Breast epithelium (tissue), 4 donors: ENCODE measurements around the gene IAH1. TPM values are rescaled to one million over a fixed set of nuclear protein-coding genes. Genes with fewer than 3 reads are reported as not detected.

Experiments used
- DNase-seq, 2 donors: peaks; one replicate each; pipeline ENCODE4 v3.0.0-alpha.2; 2019; ENCODE audit warnings: low spot score in 2 of 2
- H3K27ac ChIP-seq, 2 donors: fragments of 200-600 bp; sonication (generic) in 1 of 2; one replicate each; pipeline ENCODE4 v1.5.1; 2016 to 2019; ENCODE audit warnings: mild to moderate bottlenecking in 1 of 2
- H3K27me3 ChIP-seq, 2 donors: fragments of 200-600 bp; sonication (generic) in 1 of 2; one replicate each; pipeline versions ENCODE4 v1.5.1 to v1.6.0; 2017 to 2019; ENCODE audit warnings: control low read depth in 1 of 2, mild to moderate bottlenecking in 1 of 2
- H3K36me3 ChIP-seq: fragments of 200-600 bp; one replicate; pipeline ENCODE4 v1.5.1; 2019
- H3K4me1 ChIP-seq, 2 donors: fragments of 200-600 bp; sonication (generic); one replicate each; pipeline ENCODE4 v1.5.1; 2016 to 2019; ENCODE audit warnings: control low read depth in 1 of 2
- H3K4me3 ChIP-seq, 3 donors: fragments of 200-600 bp; sonication (generic); 1 replicate in 2 of 3; 2 replicates in 1 of 3; pipeline ENCODE4 v1.5.1; 2016 to 2019; ENCODE audit warnings: mild to moderate bottlenecking in 3 of 3, moderate library complexity in 2 of 3
- H3K9me3 ChIP-seq, 2 donors: fragments of 200-600 bp; sonication (generic) in 1 of 2; one replicate each; pipeline ENCODE4 v1.5.1; 2016 to 2019; ENCODE audit warnings: control low read depth in 1 of 2
- POLR2A ChIP-seq: fragments of 450-650 bp; IDR thresholded peaks from one replicate; pipeline ENCODE4 v1.6.1; 2016; ENCODE audit warnings: antibody characterized with exemption, mild to moderate bottlenecking, moderate library complexity
- POLR2AphosphoS5 ChIP-seq, 3 donors: sonication (generic); formaldehyde crosslinking; IDR thresholded peaks; one replicate each; pipeline ENCODE4 v1.6.1; 2017; ENCODE audit warnings: antibody characterized with exemption in 3 of 3
- intact Hi-C: fragments of 100-400 bp; cut with DNase I; formaldehyde crosslinking; loops from one replicate; pipeline ENCODE4 v1.15.1; 2023; ENCODE audit warnings: low total_unique reads
- total RNA-seq, 3 donors: library from RNA; depleted of rRNA; stranded (reverse); fragments of >200 nt; gene quantifications; one replicate each; pipeline ENCODE4 v1.1.0, GENCODE V29; 2016
- TF ChIP-seq, protein P1 (sequence below), 3 donors: fragments of 450-650 bp; IDR thresholded peaks; one replicate each; pipeline ENCODE4 v1.5.1; 2016 to 2017; ENCODE audit warnings: antibody characterized with exemption in 3 of 3, mild to moderate bottlenecking in 3 of 3, moderate library complexity in 3 of 3

The IAH1 gene
- 10 to 100 TPM; 39.5 to 84.7 (median 54.7) TPM for total RNA-seq

DNA sequence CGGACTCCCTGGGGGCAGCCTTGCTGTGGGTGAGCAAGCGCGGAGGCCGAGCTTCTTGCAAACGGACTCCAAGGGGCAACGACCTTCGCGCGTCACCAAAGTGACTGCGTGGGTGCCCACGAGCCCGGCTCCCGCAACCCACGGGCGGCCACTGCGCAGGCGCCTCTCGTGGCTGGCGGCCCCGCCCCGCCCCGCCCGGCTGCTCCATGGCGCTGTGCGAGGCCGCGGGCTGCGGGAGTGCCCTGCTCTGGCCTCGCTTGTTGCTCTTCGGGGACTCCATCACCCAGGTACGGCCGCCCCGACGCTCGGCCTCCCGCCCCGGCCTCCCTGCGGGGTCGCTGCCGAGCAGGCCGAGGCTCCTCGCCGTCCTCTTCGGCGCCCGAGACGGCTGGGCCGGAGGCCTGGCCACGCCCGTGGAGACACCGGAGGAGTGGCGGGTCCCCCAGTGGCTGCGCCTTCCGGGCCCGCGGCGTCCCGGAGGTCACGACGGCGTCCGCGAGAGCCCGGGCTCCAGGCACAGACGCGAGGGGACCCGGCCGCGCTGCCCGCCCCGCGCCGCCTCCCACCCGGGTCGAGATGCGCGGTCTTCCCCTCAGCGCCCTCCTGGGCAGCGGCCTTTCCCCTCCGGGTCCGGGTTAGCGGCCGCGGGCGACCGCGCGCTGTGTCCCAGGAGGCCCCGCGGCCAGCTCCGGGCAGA lies at the start of gene IAH1:
Gene IAH1 (plus strand): TSS at position 191 of the 697 bp plus-strand sequence. CDS start 16 bp downstream, at position 207.
- Histone ChIP-seq H3K4me1 (peaks cover 0 to 3% of the 10 kb centered on the region in 2 donors), H3K27ac (peak within 1 kb of the TSS; percentile 83 to 86), H3K4me3 (peak within 1 kb of the TSS; percentile 70 to 90 (median 82)), H3K36me3 (no peaks in the 10 kb centered on the region), H3K9me3 (no peaks in the 10 kb centered on the region), H3K27me3 (no peaks in the 10 kb centered on the region)
- TF ChIP-seq POLR2A (no peak), POLR2AphosphoS5 (IDR thresholded peaks at IDR 0.05) (peak in 1 of 3 donors; percentile 24)
- TF ChIP-seq, protein P1, sequence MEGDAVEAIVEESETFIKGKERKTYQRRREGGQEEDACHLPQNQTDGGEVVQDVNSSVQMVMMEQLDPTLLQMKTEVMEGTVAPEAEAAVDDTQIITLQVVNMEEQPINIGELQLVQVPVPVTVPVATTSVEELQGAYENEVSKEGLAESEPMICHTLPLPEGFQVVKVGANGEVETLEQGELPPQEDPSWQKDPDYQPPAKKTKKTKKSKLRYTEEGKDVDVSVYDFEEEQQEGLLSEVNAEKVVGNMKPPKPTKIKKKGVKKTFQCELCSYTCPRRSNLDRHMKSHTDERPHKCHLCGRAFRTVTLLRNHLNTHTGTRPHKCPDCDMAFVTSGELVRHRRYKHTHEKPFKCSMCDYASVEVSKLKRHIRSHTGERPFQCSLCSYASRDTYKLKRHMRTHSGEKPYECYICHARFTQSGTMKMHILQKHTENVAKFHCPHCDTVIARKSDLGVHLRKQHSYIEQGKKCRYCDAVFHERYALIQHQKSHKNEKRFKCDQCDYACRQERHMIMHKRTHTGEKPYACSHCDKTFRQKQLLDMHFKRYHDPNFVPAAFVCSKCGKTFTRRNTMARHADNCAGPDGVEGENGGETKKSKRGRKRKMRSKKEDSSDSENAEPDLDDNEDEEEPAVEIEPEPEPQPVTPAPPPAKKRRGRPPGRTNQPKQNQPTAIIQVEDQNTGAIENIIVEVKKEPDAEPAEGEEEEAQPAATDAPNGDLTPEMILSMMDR (IDR thresholded peaks at IDR 0.05): no peak
- intact Hi-C loops: no loop called here
- DNase-seq: peak in 1 of 2 donors; percentile 31

- peaks cover 0 to 11% of the 10 kb centered on the region in 2 donors for H3K4me1 ChIP-seq
- intact Hi-C loops: no loop called here
- no peak overlapping the region for H3K27ac ChIP-seq
- H3K27me3 ChIP-seq: no peaks in the 10 kb centered on the region
- no peaks in the 10 kb centered on the region for H3K36me3 ChIP-seq
- no peak for TF ChIP-seq POLR2A
- TF ChIP-seq, protein P1 (IDR thresholded peaks at IDR 0.05): no peak
- no peak for TF ChIP-seq POLR2AphosphoS5 (IDR thresholded peaks at IDR 0.05)
- no peak for DNase-seq
- no peak overlapping the region for H3K4me3 ChIP-seq
- H3K9me3 ChIP-seq: no peaks in the 10 kb centered on the region
These were observed 45.3 kb upstream of the IAH1 start for GRCh38 chr2:9428965-9429577.

- H3K36me3 ChIP-seq: no peaks in the 10 kb centered on the region
- H3K27me3 ChIP-seq: no peaks in the 10 kb centered on the region
- H3K4me3 ChIP-seq: no peak overlapping the region
- intact Hi-C loops: no loop called here
- no peaks in the 10 kb centered on the region for H3K9me3 ChIP-seq
- H3K27ac ChIP-seq: no peak overlapping the region
- TF ChIP-seq POLR2A: no peak
- TF ChIP-seq, protein P1 (IDR thresholded peaks at IDR 0.05): no peak
- TF ChIP-seq POLR2AphosphoS5 (IDR thresholded peaks at IDR 0.05): no peak
- no peak for DNase-seq
- H3K4me1 ChIP-seq: no peaks in the 10 kb centered on the region
These were observed 43.7 kb upstream of the IAH1 start for GRCh38 chr2:9430316-9431293.

DNA sequence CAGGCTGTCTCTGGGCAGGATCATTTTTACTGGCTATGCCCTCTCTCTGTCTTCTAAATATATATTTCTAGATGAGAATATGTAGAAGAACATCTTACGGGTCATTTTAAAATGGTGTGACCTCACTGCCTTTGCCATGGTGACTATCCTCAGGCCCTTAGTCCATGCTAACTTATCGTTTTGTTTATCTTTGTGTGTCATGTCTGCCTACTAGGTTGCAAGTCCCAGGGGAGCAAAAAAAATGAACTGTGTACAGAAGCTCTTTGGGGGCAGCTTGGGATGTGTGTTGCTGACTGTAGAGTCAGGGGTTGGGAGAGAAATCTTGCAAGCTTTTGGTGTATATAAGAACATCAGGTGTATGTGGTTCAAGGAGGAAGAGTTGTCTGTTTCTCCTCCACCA lies 39.9 kb upstream of the IAH1 start:
- Histone ChIP-seq H3K9me3 (no peaks in the 10 kb centered on the region), H3K27me3 (no peaks in the 10 kb centered on the region), H3K4me3 (no peak overlapping the region), H3K36me3 (no peaks in the 10 kb centered on the region), H3K27ac (no peak overlapping the region), H3K4me1 (no peaks in the 10 kb centered on the region)
- intact Hi-C loops: no loop called here
- TF ChIP-seq POLR2A: no peak
- no peak for TF ChIP-seq POLR2AphosphoS5 (IDR thresholded peaks at IDR 0.05)
- TF ChIP-seq, protein P1 (IDR thresholded peaks at IDR 0.05): no peak
- DNase-seq: no peak
